ENCODE results near the gene VEGFD.

VEGFD gene

GRCh38 chrX:15404401-15405096, 20.3 kb upstream of the VEGFD start:
- H3K4me3 ChIP-seq (ENCODE audit: low read length), result no peak overlapping the region
- H3K36me3 ChIP-seq (ENCODE audit: control insufficient read depth, low read depth, low read length), result no peaks in the 10 kb centered on the region
- H3K27me3 ChIP-seq (ENCODE audit: control insufficient read depth, insufficient read depth, low read length), result no peaks in the 10 kb centered on the region
- H3K4me1 ChIP-seq (ENCODE audit: control insufficient read depth, low read depth, low read length), result peaks cover 5% of the 10 kb centered on the region
- H3K9me3 ChIP-seq (ENCODE audit: control insufficient read depth, low read depth, low read length), result no peaks in the 10 kb centered on the region
- no peak overlapping the region for H3K27ac ChIP-seq (ENCODE audit: low read length)
- no peak overlapping the region for H3K9ac ChIP-seq (ENCODE audit: low read length)

- no peak overlapping the region for H3K9ac ChIP-seq (ENCODE audit: low read length)
- no peaks in the 10 kb centered on the region for H3K9me3 ChIP-seq (ENCODE audit: control insufficient read depth, low read depth, low read length)
- H3K4me1 ChIP-seq (ENCODE audit: control insufficient read depth, low read depth, low read length), result peaks cover 21% of the 10 kb centered on the region
- no peaks in the 10 kb centered on the region for H3K36me3 ChIP-seq (ENCODE audit: control insufficient read depth, low read depth, low read length)
- no peaks in the 10 kb centered on the region for H3K27me3 ChIP-seq (ENCODE audit: control insufficient read depth, insufficient read depth, low read length)
- no peak overlapping the region for H3K4me3 ChIP-seq (ENCODE audit: low read length)
- H3K27ac ChIP-seq (ENCODE audit: low read length), result no peak overlapping the region
These were observed 17.2 kb upstream of the VEGFD start for GRCh38 chrX:15401378-15401777.

- H3K36me3 ChIP-seq (ENCODE audit: control insufficient read depth, low read depth, low read length), result no peaks in the 10 kb centered on the region
- no peak overlapping the region for H3K27ac ChIP-seq (ENCODE audit: low read length)
- H3K27me3 ChIP-seq (ENCODE audit: control insufficient read depth, insufficient read depth, low read length), result no peaks in the 10 kb centered on the region
- H3K9me3 ChIP-seq (ENCODE audit: control insufficient read depth, low read depth, low read length), result no peaks in the 10 kb centered on the region
- no peak overlapping the region for H3K4me3 ChIP-seq (ENCODE audit: low read length)
- H3K4me1 ChIP-seq (ENCODE audit: control insufficient read depth, low read depth, low read length), result peaks cover 19% of the 10 kb centered on the region
- H3K9ac ChIP-seq (ENCODE audit: low read length), result no peak overlapping the region
These were observed 15.8 kb upstream of the VEGFD start for GRCh38 chrX:15399962-15400391.

- H3K36me3 ChIP-seq (ENCODE audit: control insufficient read depth, low read depth, low read length), result no peaks in the 10 kb centered on the region
- no peak overlapping the region for H3K9ac ChIP-seq (ENCODE audit: low read length)
- H3K4me3 ChIP-seq (ENCODE audit: low read length), result no peak overlapping the region
- no peak overlapping the region for H3K27ac ChIP-seq (ENCODE audit: low read length)
- H3K9me3 ChIP-seq (ENCODE audit: control insufficient read depth, low read depth, low read length), result no peaks in the 10 kb centered on the region
- H3K4me1 ChIP-seq (ENCODE audit: control insufficient read depth, low read depth, low read length), result peaks cover 16% of the 10 kb centered on the region
- no peaks in the 10 kb centered on the region for H3K27me3 ChIP-seq (ENCODE audit: control insufficient read depth, insufficient read depth, low read length)
These were observed 14.7 kb upstream of the VEGFD start for GRCh38 chrX:15398874-15399273.

- H3K27ac ChIP-seq (ENCODE audit: low read length), result no peak overlapping the region
- H3K4me3 ChIP-seq (ENCODE audit: low read length), result no peak overlapping the region
- H3K4me1 ChIP-seq (ENCODE audit: control insufficient read depth, low read depth, low read length), result peaks cover 16% of the 10 kb centered on the region
- H3K36me3 ChIP-seq (ENCODE audit: control insufficient read depth, low read depth, low read length), result no peaks in the 10 kb centered on the region
- H3K9me3 ChIP-seq (ENCODE audit: control insufficient read depth, low read depth, low read length), result no peaks in the 10 kb centered on the region
- no peaks in the 10 kb centered on the region for H3K27me3 ChIP-seq (ENCODE audit: control insufficient read depth, insufficient read depth, low read length)
- H3K9ac ChIP-seq (ENCODE audit: low read length), result no peak overlapping the region
These were observed 11.6 kb upstream of the VEGFD start for GRCh38 chrX:15395789-15396188.

- H3K27me3 ChIP-seq (ENCODE audit: control insufficient read depth, insufficient read depth, low read length), result no peaks in the 10 kb centered on the region
- H3K27ac ChIP-seq (ENCODE audit: low read length), result no peak overlapping the region
- no peak overlapping the region for H3K9ac ChIP-seq (ENCODE audit: low read length)
- H3K4me1 ChIP-seq (ENCODE audit: control insufficient read depth, low read depth, low read length), result no peaks in the 10 kb centered on the region
- H3K9me3 ChIP-seq (ENCODE audit: control insufficient read depth, low read depth, low read length), result no peaks in the 10 kb centered on the region
- H3K36me3 ChIP-seq (ENCODE audit: control insufficient read depth, low read depth, low read length), result no peaks in the 10 kb centered on the region
- H3K4me3 ChIP-seq (ENCODE audit: low read length), result no peak overlapping the region
These were observed 7.6 kb upstream of the VEGFD start for GRCh38 chrX:15391850-15392249.

- Histone ChIP-seq H3K27me3 (ENCODE audit: control insufficient read depth, insufficient read depth, low read length) (no peaks in the 10 kb centered on the region), H3K9ac (ENCODE audit: low read length) (no peak overlapping the region), H3K4me3 (ENCODE audit: low read length) (no peak overlapping the region), H3K27ac (ENCODE audit: low read length) (no peak overlapping the region), H3K36me3 (ENCODE audit: control insufficient read depth, low read depth, low read length) (no peaks in the 10 kb centered on the region), H3K9me3 (ENCODE audit: control insufficient read depth, low read depth, low read length) (no peaks in the 10 kb centered on the region), H3K4me1 (ENCODE audit: control insufficient read depth, low read depth, low read length) (peaks cover 7% of the 10 kb centered on the region)
These were observed 1.4 kb downstream of the VEGFD start for GRCh38 chrX:15382813-15383212.

GRCh38 chrX:15376956-15377355, 7.3 kb downstream of the VEGFD start:
- no peaks in the 10 kb centered on the region for H3K9me3 ChIP-seq (ENCODE audit: control insufficient read depth, low read depth, low read length)
- H3K9ac ChIP-seq (ENCODE audit: low read length), result no peak overlapping the region
- H3K4me1 ChIP-seq (ENCODE audit: control insufficient read depth, low read depth, low read length), result peaks cover 7% of the 10 kb centered on the region
- H3K27me3 ChIP-seq (ENCODE audit: control insufficient read depth, insufficient read depth, low read length), result no peaks in the 10 kb centered on the region
- H3K27ac ChIP-seq (ENCODE audit: low read length), result no peak overlapping the region
- no peaks in the 10 kb centered on the region for H3K36me3 ChIP-seq (ENCODE audit: control insufficient read depth, low read depth, low read length)
- no peak overlapping the region for H3K4me3 ChIP-seq (ENCODE audit: low read length)

- Histone ChIP-seq H3K27ac (ENCODE audit: low read length) (no peak overlapping the region), H3K36me3 (ENCODE audit: control insufficient read depth, low read depth, low read length) (no peaks in the 10 kb centered on the region), H3K4me3 (ENCODE audit: low read length) (no peak overlapping the region), H3K27me3 (ENCODE audit: control insufficient read depth, insufficient read depth, low read length) (no peaks in the 10 kb centered on the region), H3K4me1 (ENCODE audit: control insufficient read depth, low read depth, low read length) (peaks cover 7% of the 10 kb centered on the region), H3K9me3 (ENCODE audit: control insufficient read depth, low read depth, low read length) (no peaks in the 10 kb centered on the region), H3K9ac (ENCODE audit: low read length) (no peak overlapping the region)
These were observed 10.2 kb downstream of the VEGFD start for GRCh38 chrX:15373976-15374375.

GRCh38 chrX:15366506-15367352, 17.5 kb downstream of the VEGFD start:
- H3K36me3 ChIP-seq (ENCODE audit: control insufficient read depth, low read depth, low read length), result no peaks in the 10 kb centered on the region
- no peak overlapping the region for H3K9ac ChIP-seq (ENCODE audit: low read length)
- no peak overlapping the region for H3K27ac ChIP-seq (ENCODE audit: low read length)
- no peaks in the 10 kb centered on the region for H3K27me3 ChIP-seq (ENCODE audit: control insufficient read depth, insufficient read depth, low read length)
- H3K4me3 ChIP-seq (ENCODE audit: low read length), result no peak overlapping the region
- no peaks in the 10 kb centered on the region for H3K9me3 ChIP-seq (ENCODE audit: control insufficient read depth, low read depth, low read length)
- no peaks in the 10 kb centered on the region for H3K4me1 ChIP-seq (ENCODE audit: control insufficient read depth, low read depth, low read length)

- no peak overlapping the region for H3K9ac ChIP-seq (ENCODE audit: low read length)
- H3K9me3 ChIP-seq (ENCODE audit: control insufficient read depth, low read depth, low read length), result no peaks in the 10 kb centered on the region
- H3K4me1 ChIP-seq (ENCODE audit: control insufficient read depth, low read depth, low read length), result no peaks in the 10 kb centered on the region
- H3K27ac ChIP-seq (ENCODE audit: low read length), result no peak overlapping the region
- H3K36me3 ChIP-seq (ENCODE audit: control insufficient read depth, low read depth, low read length), result no peaks in the 10 kb centered on the region
- H3K4me3 ChIP-seq (ENCODE audit: low read length), result no peak overlapping the region
- no peaks in the 10 kb centered on the region for H3K27me3 ChIP-seq (ENCODE audit: control insufficient read depth, insufficient read depth, low read length)
These were observed 24.5 kb downstream of the VEGFD start for GRCh38 chrX:15359701-15360100.

- H3K9ac ChIP-seq (ENCODE audit: low read length), result no peak overlapping the region
- no peaks in the 10 kb centered on the region for H3K36me3 ChIP-seq (ENCODE audit: control insufficient read depth, low read depth, low read length)
- H3K9me3 ChIP-seq (ENCODE audit: control insufficient read depth, low read depth, low read length), result no peaks in the 10 kb centered on the region
- no peaks in the 10 kb centered on the region for H3K4me1 ChIP-seq (ENCODE audit: control insufficient read depth, low read depth, low read length)
- no peak overlapping the region for H3K27ac ChIP-seq (ENCODE audit: low read length)
- H3K27me3 ChIP-seq (ENCODE audit: control insufficient read depth, insufficient read depth, low read length), result no peaks in the 10 kb centered on the region
- no peak overlapping the region for H3K4me3 ChIP-seq (ENCODE audit: low read length)
These were observed 25.7 kb downstream of the VEGFD start for GRCh38 chrX:15358533-15358932.
